ENCODE data around the gene B4GALNT1. TPM values are rescaled to one million over a fixed set of nuclear protein-coding genes. Genes with fewer than 3 reads are reported as not detected.
"Not testable (repeated sequence)": the region's sequence is repeated elsewhere in the genome, so short reads cannot be mapped to it uniquely, and the experiment has no call there.

B4GALNT1 gene
- total RNA-seq, 1 experiment from 2014 or later, result 104 TPM

- H3K9me3 ChIP-seq (replicated peaks), result no peaks in the 10 kb centered on the region
- H3K4me3 ChIP-seq, result no peak overlapping the region
- H3K36me3 ChIP-seq, result peaks cover 41% of the 10 kb centered on the region
- peak in 1 of 2 experiments; percentile 54 for DNase-seq
- H3K27me3 ChIP-seq, result no peaks in the 10 kb centered on the region
- H3K4me1 ChIP-seq, result peaks cover 9% of the 10 kb centered on the region
- no peak overlapping the region for H3K27ac ChIP-seq
Measured at GRCh38 chr12:57619434-57620244, 13.4 kb downstream of the B4GALNT1 start.

- peak in 1 of 2 experiments; percentile 51 for DNase-seq
- H3K4me3 ChIP-seq, result no peak overlapping the region
- peaks cover 16% of the 10 kb centered on the region for H3K4me1 ChIP-seq
- H3K9me3 ChIP-seq (replicated peaks), result no peaks in the 10 kb centered on the region
- H3K27ac ChIP-seq, result no peak overlapping the region
- peaks cover 41% of the 10 kb centered on the region for H3K36me3 ChIP-seq
- no peaks in the 10 kb centered on the region for H3K27me3 ChIP-seq
Measured at GRCh38 chr12:57618966-57619433, 14.0 kb downstream of the B4GALNT1 start.

GRCh38 chr12:57618431-57618830, 14.6 kb downstream of the B4GALNT1 start:
- Histone ChIP-seq H3K4me1 (peaks cover 21% of the 10 kb centered on the region), H3K36me3 (peaks cover 41% of the 10 kb centered on the region)
- H3K9me3 ChIP-seq (replicated peaks); H3K27ac ChIP-seq; DNase-seq; H3K27me3 ChIP-seq; H3K4me3 ChIP-seq: not testable (repeated sequence)

- Histone ChIP-seq H3K27ac (no peak overlapping the region), H3K4me1 (peaks cover 26% of the 10 kb centered on the region), H3K36me3 (peaks cover 41% of the 10 kb centered on the region), H3K9me3 (replicated peaks) (no peaks in the 10 kb centered on the region), H3K27me3 (no peaks in the 10 kb centered on the region), H3K4me3 (no peak overlapping the region)
- no peak for DNase-seq
Measured at GRCh38 chr12:57617942-57618341, 15.1 kb downstream of the B4GALNT1 start.

- DNase-seq, result peak; percentile 66 to 67
- Histone ChIP-seq H3K36me3 (peaks cover 33% of the 10 kb centered on the region), H3K4me1 (peaks cover 38% of the 10 kb centered on the region), H3K4me3 (no peak overlapping the region), H3K27me3 (no peaks in the 10 kb centered on the region), H3K9me3 (replicated peaks) (no peaks in the 10 kb centered on the region), H3K27ac (no peak overlapping the region)
Measured at GRCh38 chr12:57616383-57617101, 16.5 kb downstream of the B4GALNT1 start.

- Histone ChIP-seq H3K4me1 (peaks cover 41% of the 10 kb centered on the region), H3K36me3 (peaks cover 33% of the 10 kb centered on the region), H3K4me3 (no peak overlapping the region), H3K9me3 (replicated peaks) (no peaks in the 10 kb centered on the region), H3K27me3 (no peaks in the 10 kb centered on the region), H3K27ac (no peak overlapping the region)
- DNase-seq, result no peak
Measured at GRCh38 chr12:57615637-57616036, 17.4 kb downstream of the B4GALNT1 start.

- Histone ChIP-seq H3K9me3 (replicated peaks) (no peaks in the 10 kb centered on the region), H3K27ac (peak overlapping the region; percentile 55), H3K4me1 (peaks cover 45% of the 10 kb centered on the region), H3K4me3 (no peak overlapping the region), H3K36me3 (peaks cover 28% of the 10 kb centered on the region), H3K27me3 (no peaks in the 10 kb centered on the region)
- DNase-seq, result peak in 1 of 2 experiments; percentile 67
Measured at GRCh38 chr12:57614948-57615500, 18.0 kb downstream of the B4GALNT1 start.

GRCh38 chr12:57614178-57614947, 18.6 kb downstream of the B4GALNT1 start:
- peak; percentile 99 to 100 for DNase-seq
- peak overlapping the region; percentile 55 for H3K27ac ChIP-seq
- no peaks in the 10 kb centered on the region for H3K27me3 ChIP-seq
- peaks cover 45% of the 10 kb centered on the region for H3K4me1 ChIP-seq
- peaks cover 27% of the 10 kb centered on the region for H3K36me3 ChIP-seq
- H3K4me3 ChIP-seq, result no peak overlapping the region
- no peaks in the 10 kb centered on the region for H3K9me3 ChIP-seq (replicated peaks)

GRCh38 chr12:57613427-57614109, 19.4 kb downstream of the B4GALNT1 start:
- H3K4me3 ChIP-seq, result no peak overlapping the region
- no peaks in the 10 kb centered on the region for H3K27me3 ChIP-seq
- H3K4me1 ChIP-seq, result peaks cover 45% of the 10 kb centered on the region
- no peak for DNase-seq
- H3K36me3 ChIP-seq, result peaks cover 27% of the 10 kb centered on the region
- H3K27ac ChIP-seq, result peak overlapping the region; percentile 55
- H3K9me3 ChIP-seq (replicated peaks), result no peaks in the 10 kb centered on the region

- Histone ChIP-seq H3K27ac (no peak overlapping the region; the same call in 1 of the 2 replicates), H3K4me1 (peaks cover 45% of the 10 kb centered on the region), H3K27me3 (no peaks in the 10 kb centered on the region), H3K36me3 (peaks cover 26% of the 10 kb centered on the region), H3K4me3 (peak overlapping the region; percentile 96; the same call in 1 of the 2 replicates), H3K9me3 (replicated peaks) (no peaks in the 10 kb centered on the region)
- DNase-seq, result peak in 1 of 2 experiments; percentile 43
Measured at GRCh38 chr12:57612711-57613426, 20.1 kb downstream of the B4GALNT1 start.

- Histone ChIP-seq H3K4me1 (peaks cover 45% of the 10 kb centered on the region), H3K27me3 (no peaks in the 10 kb centered on the region), H3K9me3 (replicated peaks) (no peaks in the 10 kb centered on the region), H3K36me3 (peaks cover 22% of the 10 kb centered on the region), H3K4me3 (peak overlapping the region; percentile 96), H3K27ac (peak overlapping the region; percentile 91)
- DNase-seq, result peak in 1 of 2 experiments; percentile 72
Measured at GRCh38 chr12:57611827-57612710, 20.9 kb downstream of the B4GALNT1 start.

GRCh38 chr12:57611108-57611826, 21.7 kb downstream of the B4GALNT1 start, which contains the start of gene ARHGEF25:
TSS of gene ARHGEF25 (plus strand) at chr12:57611435. CDS start at chr12:57611895, 460 bp downstream.
- H3K36me3 ChIP-seq, result peaks cover 17% of the 10 kb centered on the region
- H3K27ac ChIP-seq, result peak within 1 kb of the TSS; percentile 91
- DNase-seq, result peak; percentile 100

More at GRCh38 chr12:57611108-57611826, 21.7 kb downstream of the B4GALNT1 start, which contains the start of gene ARHGEF25:
- Histone ChIP-seq H3K4me3 (peak within 1 kb of the TSS; percentile 96), H3K9me3 (replicated peaks) (no peaks in the 10 kb centered on the region), H3K27me3 (no peaks in the 10 kb centered on the region), H3K4me1 (peaks cover 49% of the 10 kb centered on the region)

All from SJCRH30 (cell line).